ENCODE data around the gene POLR1A. TPM values are rescaled to one million over a fixed set of nuclear protein-coding genes. Genes with fewer than 3 reads are reported as not detected.

The POLR1A gene
- total and polyA plus RNA-seq, 12 donors, result 3.9 to 25.8 (median 20.8) TPM

DNA sequence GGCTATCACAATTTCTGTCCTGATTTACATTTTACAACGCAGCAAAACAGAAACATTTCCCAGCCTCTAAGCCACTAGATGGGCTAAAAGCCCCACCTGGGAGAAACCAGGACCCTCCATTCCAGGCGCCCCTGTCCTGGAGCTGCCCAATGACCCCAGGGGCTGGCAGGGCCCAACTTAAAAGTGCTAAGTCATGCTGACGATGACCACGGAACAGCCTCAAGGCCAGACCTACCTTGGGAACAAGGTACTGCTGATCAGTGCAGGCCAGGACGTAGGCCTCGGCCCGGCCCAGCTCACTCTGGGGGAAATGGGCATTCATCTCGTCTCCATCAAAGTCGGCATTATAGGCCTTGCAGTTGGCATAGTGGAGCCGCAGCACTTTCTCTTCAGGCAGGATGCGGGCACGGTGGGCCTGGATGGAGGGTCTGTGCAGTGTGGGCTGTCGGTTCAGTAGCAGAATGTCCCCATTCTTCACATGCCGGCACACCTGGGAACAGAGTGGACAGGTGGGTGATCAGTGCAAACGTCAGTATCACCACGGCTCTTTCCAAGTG lies 35.8 kb downstream of the POLR1A start:
- TF ChIP-seq CTCF (IDR thresholded peaks at IDR 0.05), result no peak
- ATAC-seq (no peak), DNase-seq (no peak)
- Histone ChIP-seq H3K27me3 (no peaks in the 10 kb centered on the region), H3K4me1 (peaks cover 0 to 56% (median 19%) of the 10 kb centered on the region in 9 donors), H3K4me3 (no peak overlapping the region), H3K9me3 (no peaks in the 10 kb centered on the region), H3K27ac (no peak overlapping the region), H3K36me3 (peaks cover 0 to 80% (median 23%) of the 10 kb centered on the region in 9 donors)
- 97 to 99% methylated on average over 16 of the region's 16 CpGs for WGBS, 2 donors
- intact Hi-C loops (cut with DNase I), result loop anchor here in 9 of 10 donors (5.0 to 10.0 kb wide), 8 partner anchors 33 to 435 kb away; partner anchors contain the start of gene ST3GAL5 (in 1 of the 9)

GRCh38 chr2:86069091-86069685 lies 36.5 kb downstream of the POLR1A start:
- WGBS, 2 donors, result 76 to 83% methylated on average over 8 of the region's 8 CpGs
- DNase-seq (peak in 1 of 2 donors; percentile 31), ATAC-seq (no peak)
- Histone ChIP-seq H3K4me3 (no peak overlapping the region), H3K27me3 (no peaks in the 10 kb centered on the region), H3K36me3 (peaks cover 0 to 80% (median 26%) of the 10 kb centered on the region in 9 donors), H3K4me1 (peaks cover 0 to 56% (median 19%) of the 10 kb centered on the region in 9 donors), H3K27ac (peak overlapping the region in 1 of 10 donors; percentile 19), H3K9me3 (peaks cover 0 to 1% (median 0%) of the 10 kb centered on the region in 11 donors)
- intact Hi-C loops (cut with DNase I), result no loop called here
- TF ChIP-seq CTCF (IDR thresholded peaks at IDR 0.05), result peak in 2 of 9 donors; percentile 14 to 24

- intact Hi-C loops (cut with DNase I), result no loop called here
- H3K4me3 ChIP-seq, result no peak overlapping the region
- no peaks in the 10 kb centered on the region for H3K27me3 ChIP-seq
- no peak for TF ChIP-seq CTCF (IDR thresholded peaks at IDR 0.05)
- peak overlapping the region in 2 of 10 donors; percentile 6 to 19 for H3K27ac ChIP-seq
- peaks cover 0 to 80% (median 26%) of the 10 kb centered on the region in 9 donors for H3K36me3 ChIP-seq
- WGBS, 2 donors, result 98 to 99% methylated on average over 5 of the region's 5 CpGs
- ATAC-seq, result no peak
- DNase-seq, result no peak
- peaks cover 0 to 56% (median 19%) of the 10 kb centered on the region in 9 donors for H3K4me1 ChIP-seq
- H3K9me3 ChIP-seq, result peaks cover 0 to 7% (median 0%) of the 10 kb centered on the region in 11 donors
These were observed 37.0 kb downstream of the POLR1A start for GRCh38 chr2:86068648-86069047.

DNA sequence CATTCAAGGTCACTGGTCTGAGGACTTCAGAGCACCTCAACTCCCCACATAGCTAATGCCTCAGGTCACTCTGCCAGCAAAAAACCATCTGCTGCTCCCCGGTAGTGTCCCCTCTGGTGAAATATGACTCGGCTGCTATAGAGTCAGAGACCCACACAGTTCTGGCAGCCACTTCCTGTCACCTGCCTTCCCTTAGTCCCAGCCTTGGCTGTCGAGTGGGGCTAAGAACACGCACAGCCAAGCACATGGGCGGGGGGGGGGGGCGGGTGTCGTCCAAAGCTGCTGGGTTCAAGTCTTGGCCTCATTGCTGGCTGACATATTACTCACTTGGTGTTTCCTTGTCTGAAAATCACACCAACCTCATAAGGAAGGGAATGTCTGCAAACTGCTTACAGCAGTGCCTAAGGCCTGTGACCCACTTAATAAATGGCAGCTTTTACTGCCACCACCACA lies 37.5 kb downstream of the POLR1A start:
- H3K27me3 ChIP-seq, result no peaks in the 10 kb centered on the region
- no peak for TF ChIP-seq CTCF (IDR thresholded peaks at IDR 0.05)
- DNase-seq (no peak), ATAC-seq (peak in 1 of 8 donors; percentile 25)
- H3K4me1 ChIP-seq, result peaks cover 0 to 53% (median 18%) of the 10 kb centered on the region in 9 donors
- no peak overlapping the region for H3K4me3 ChIP-seq
- WGBS, 2 donors, result 61 to 71% methylated on average over 7 of the region's 7 CpGs
- peaks cover 0 to 11% (median 0%) of the 10 kb centered on the region in 11 donors for H3K9me3 ChIP-seq
- peaks cover 0 to 83% (median 29%) of the 10 kb centered on the region in 9 donors for H3K36me3 ChIP-seq
- H3K27ac ChIP-seq, result peak overlapping the region in 2 of 10 donors; percentile 6 to 19
- intact Hi-C loops (cut with DNase I), result no loop called here
